Colonic mucosa (tissue), 4 donors: Measurements from ENCODE around the gene MLXIPL. TPM values are rescaled to one million over a fixed set of nuclear protein-coding genes. Genes with fewer than 3 reads are reported as not detected.
"Not testable (repeated sequence)": the region's sequence is repeated elsewhere in the genome, so short reads cannot be mapped to it uniquely, and the experiment has no call there.

Experiments
- DNase-seq: peaks from one replicate; pipeline ENCODE4 v3.0.0-alpha.2; 2020
- H3K27ac ChIP-seq: fragments of 200-600 bp; one replicate; pipeline ENCODE4 v1.8.0; 2021
- H3K27me3 ChIP-seq: fragments of 200-600 bp; one replicate; pipeline ENCODE4 v1.8.0; 2021
- H3K36me3 ChIP-seq: fragments of 200-600 bp; one replicate; pipeline ENCODE4 v1.8.0; 2021
- H3K4me1 ChIP-seq: fragments of 200-600 bp; one replicate; pipeline ENCODE4 v1.8.0; 2021; ENCODE audit warnings: mild to moderate bottlenecking
- H3K4me3 ChIP-seq: fragments of 200-600 bp; one replicate; pipeline ENCODE4 v1.8.0; 2021
- H3K9ac ChIP-seq, 2 donors: one replicate each; pipeline ENCODE4 v1.7.0; 2013; ENCODE audit warnings: control low read depth in 2 of 2, low read depth in 2 of 2, low read length in 2 of 2
- H3K9me3 ChIP-seq: fragments of 200-600 bp; one replicate; pipeline ENCODE4 v1.8.0; 2021
- intact Hi-C: fragments of 100-400 bp; cut with DNase I; formaldehyde crosslinking; loops from one replicate; pipeline ENCODE4 v1.14.1; 2022
- total RNA-seq, 2 donors: library from RNA; stranded (reverse); fragmentation: NEBNext Ultra II Directional in 1 of 2; extraction: Animal tissue kit (Norgen Biotek cat#: 25700) in 1 of 2; gene quantifications; one replicate each; pipeline ENCODE4 v1.2.1, GENCODE V29; 2021
- TF ChIP-seq, protein P1 (sequence below): fragments of 200-600 bp; IDR thresholded peaks from one replicate; pipeline ENCODE4 v1.8.0; 2022; ENCODE audit warnings: antibody characterized with exemption, mild to moderate bottlenecking
- donor health status: healthy.
- donor health status: DM: no; HTN: no; CAD: no.
- donor health status: DM: no; HTN: no; CAD: no.

The MLXIPL gene
- total RNA-seq, 2 donors from 2014 or later, result 9.5 to 15.7 TPM

DNA sequence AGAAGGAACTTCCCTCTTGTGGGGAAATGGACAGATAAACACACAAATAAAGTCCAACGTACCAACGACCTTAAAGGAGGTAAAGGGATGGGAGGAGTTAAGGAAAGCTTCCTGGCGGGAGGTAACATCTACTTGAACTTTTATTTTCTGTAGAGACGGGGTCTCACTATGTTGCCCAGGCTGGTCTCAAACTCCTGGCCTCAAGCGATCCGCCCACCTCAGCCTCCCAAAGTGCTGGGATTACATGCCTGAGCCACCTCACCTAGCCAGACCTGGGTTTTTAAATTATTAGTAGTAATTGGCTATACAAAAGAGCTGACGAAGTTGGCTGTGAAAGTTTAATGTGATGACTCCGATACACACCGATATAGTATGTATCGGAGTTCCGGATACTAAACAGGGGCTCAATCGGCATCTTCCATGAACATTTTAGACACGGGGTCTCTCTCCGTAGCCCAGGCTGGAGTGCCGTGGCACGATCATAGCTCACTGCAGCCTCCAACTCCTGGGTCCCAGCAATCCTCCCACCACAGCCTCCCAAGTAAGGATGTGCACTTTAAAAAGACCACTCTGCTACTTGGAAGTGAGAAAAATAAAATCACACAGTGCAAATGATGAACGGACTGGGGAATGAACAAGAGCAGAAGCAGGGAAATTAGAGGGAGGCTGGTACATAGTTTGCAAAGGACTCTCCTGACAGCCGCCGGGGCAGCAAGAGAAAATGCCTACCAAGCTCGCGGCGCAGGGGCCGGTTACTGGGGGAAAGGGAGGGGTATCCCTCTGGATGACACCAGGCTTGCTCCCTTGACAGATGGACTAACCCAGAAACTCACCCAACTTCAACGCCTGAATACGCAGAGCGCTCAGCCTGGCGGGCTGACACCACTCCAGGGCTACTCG is 67.9 kb downstream of the MLXIPL start:
- Histone ChIP-seq H3K9me3 (no peaks in the 10 kb centered on the region), H3K9ac (peak overlapping the region; percentile 58 to 97), H3K27me3 (no peaks in the 10 kb centered on the region), H3K27ac (peak overlapping the region; percentile 92), H3K36me3 (no peaks in the 10 kb centered on the region), H3K4me1 (peaks cover 14% of the 10 kb centered on the region), H3K4me3 (peak overlapping the region; percentile 45)
- TF ChIP-seq, protein P1, sequence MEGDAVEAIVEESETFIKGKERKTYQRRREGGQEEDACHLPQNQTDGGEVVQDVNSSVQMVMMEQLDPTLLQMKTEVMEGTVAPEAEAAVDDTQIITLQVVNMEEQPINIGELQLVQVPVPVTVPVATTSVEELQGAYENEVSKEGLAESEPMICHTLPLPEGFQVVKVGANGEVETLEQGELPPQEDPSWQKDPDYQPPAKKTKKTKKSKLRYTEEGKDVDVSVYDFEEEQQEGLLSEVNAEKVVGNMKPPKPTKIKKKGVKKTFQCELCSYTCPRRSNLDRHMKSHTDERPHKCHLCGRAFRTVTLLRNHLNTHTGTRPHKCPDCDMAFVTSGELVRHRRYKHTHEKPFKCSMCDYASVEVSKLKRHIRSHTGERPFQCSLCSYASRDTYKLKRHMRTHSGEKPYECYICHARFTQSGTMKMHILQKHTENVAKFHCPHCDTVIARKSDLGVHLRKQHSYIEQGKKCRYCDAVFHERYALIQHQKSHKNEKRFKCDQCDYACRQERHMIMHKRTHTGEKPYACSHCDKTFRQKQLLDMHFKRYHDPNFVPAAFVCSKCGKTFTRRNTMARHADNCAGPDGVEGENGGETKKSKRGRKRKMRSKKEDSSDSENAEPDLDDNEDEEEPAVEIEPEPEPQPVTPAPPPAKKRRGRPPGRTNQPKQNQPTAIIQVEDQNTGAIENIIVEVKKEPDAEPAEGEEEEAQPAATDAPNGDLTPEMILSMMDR, result no peak
- intact Hi-C loops, result no loop called here
- DNase-seq, result no peak

DNA sequence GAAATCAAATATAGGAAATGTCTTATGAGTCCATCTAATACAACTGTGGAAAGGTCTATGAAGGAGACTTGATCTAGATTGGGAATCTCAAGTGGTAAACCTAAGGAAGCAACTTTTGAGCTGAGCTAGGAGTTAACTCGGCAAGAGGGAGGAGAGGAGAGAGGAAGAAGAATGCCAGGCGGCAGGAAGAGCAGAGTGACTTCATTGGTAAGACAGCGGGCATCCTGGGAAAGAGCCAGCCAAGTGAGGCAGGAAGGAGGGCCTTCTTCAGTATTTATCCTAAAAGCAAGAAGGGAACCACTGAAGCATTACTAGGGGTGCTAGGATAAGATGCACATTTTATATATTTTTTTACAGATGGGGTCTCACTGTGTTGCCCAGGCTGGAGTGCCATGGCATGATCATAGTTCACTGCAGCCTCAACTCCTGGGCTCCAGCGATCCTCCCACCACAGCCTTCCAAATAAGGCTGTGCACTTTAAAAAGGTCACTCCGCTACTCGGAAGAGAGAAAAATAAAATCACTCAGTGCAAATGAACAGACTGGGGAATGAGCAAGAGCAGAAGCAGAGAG is 68.8 kb downstream of the MLXIPL start:
- intact Hi-C loops, result no loop called here
- Histone ChIP-seq H3K9me3 (no peaks in the 10 kb centered on the region), H3K27me3 (no peaks in the 10 kb centered on the region), H3K36me3 (peaks cover 5% of the 10 kb centered on the region), H3K4me3 (peak overlapping the region; percentile 45), H3K27ac (peak overlapping the region; percentile 92), H3K4me1 (peaks cover 17% of the 10 kb centered on the region), H3K9ac (peak overlapping the region in 1 of 2 donors; percentile 97)
- DNase-seq, result no peak
- TF ChIP-seq, protein P1, result no peak

DNA sequence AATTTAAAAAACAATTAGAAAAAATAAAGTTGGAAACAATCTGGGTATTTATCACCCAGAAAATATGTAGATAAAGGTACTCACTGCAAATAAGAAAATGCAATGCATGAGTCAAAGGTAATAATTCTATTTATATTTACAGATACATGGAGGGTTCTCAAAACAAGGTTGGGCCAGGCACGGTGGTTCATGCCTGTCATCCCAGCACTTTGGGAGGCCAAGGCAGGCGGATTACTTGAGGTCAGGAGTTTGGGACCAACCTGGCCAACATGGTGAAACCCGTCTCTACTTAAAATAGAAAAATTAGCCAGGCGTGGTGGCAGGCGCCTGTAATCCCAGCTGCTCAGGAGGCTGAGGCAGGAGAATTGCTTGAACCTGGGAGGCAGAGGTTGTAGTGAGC is 74.2 kb downstream of the MLXIPL start:
- H3K36me3 ChIP-seq, intact Hi-C loops, H3K4me1 ChIP-seq, H3K4me3 ChIP-seq, H3K27ac ChIP-seq, H3K9me3 ChIP-seq, H3K9ac ChIP-seq, H3K27me3 ChIP-seq, DNase-seq: not testable (repeated sequence)

DNA sequence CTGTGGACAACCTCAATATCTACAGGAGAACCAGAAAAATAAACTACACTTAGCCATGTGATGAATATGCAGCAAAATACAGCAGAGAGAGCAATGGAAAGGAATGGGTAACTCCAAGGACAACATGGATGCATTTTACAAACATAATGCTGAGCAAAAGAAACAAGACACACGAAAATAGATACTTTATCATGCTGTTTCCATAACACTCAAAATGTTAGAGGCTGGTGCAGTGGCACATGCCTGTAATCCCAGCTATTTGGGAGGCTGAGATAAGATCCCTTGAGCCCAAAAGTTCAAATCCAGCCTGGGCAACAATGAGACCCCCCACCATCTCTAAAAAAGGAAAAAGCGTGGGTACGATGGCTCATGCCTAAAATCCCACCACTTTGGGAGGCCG is 75.1 kb downstream of the MLXIPL start:
- no peak overlapping the region for H3K4me3 ChIP-seq
- H3K36me3 ChIP-seq, result peaks cover 5% of the 10 kb centered on the region
- intact Hi-C loops, result loop anchor here (10.0 kb wide), 1 partner anchor 64 kb away; no protein-coding TSS in a partner anchor
- peaks cover 3% of the 10 kb centered on the region for H3K4me1 ChIP-seq
- DNase-seq, result no peak
- H3K9ac ChIP-seq, result no peak overlapping the region
- no peaks in the 10 kb centered on the region for H3K27me3 ChIP-seq
- no peak overlapping the region for H3K27ac ChIP-seq
- TF ChIP-seq, protein P1, result no peak
- H3K9me3 ChIP-seq, result no peaks in the 10 kb centered on the region

DNA sequence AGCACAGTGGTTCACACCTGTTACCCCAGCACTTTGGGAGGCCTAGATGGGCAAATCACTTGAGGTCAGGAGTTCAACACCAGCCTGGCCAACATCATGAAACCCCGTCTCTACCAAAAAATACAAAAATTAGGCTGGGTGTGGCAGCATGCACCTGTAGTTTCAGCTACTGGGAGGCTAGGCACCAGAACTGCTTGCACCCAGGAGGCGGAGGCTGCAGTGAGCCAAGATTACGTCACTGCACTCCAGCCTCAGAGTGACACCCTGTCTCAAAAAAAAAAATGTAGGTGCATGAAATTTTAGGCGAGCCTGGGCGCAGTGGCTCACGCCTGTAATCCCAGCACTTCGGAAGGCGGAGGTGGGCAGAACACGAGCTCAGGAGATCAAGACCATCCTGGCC is 76.5 kb downstream of the MLXIPL start:
- Histone ChIP-seq H3K27me3 (no peaks in the 10 kb centered on the region), H3K4me3 (no peak overlapping the region), H3K9ac (no peak overlapping the region), H3K4me1 (peaks cover 3% of the 10 kb centered on the region), H3K27ac (no peak overlapping the region), H3K9me3 (no peaks in the 10 kb centered on the region), H3K36me3 (peaks cover 12% of the 10 kb centered on the region)
- TF ChIP-seq, protein P1, result no peak
- intact Hi-C loops, result loop anchor here (10.0 kb wide), 1 partner anchor 63 kb away; no protein-coding TSS in a partner anchor
- no peak for DNase-seq
